Upper lobe of left lung (tissue), 4 donors: ENCODE data around the gene ARID3B.

Experiments used
- CTCF ChIP-seq, 6 experiments: fragments of 450-650 bp in 4 of 6; fragments of 200-600 bp in 2 of 6; sonication (generic) in 2 of 6; IDR thresholded peaks; one replicate each; pipeline ENCODE4 v1.5.1; 2016 to 2019; ENCODE audit warnings: antibody characterized with exemption in 6 of 6
- POLR2A ChIP-seq, 4 donors: fragments of 450-650 bp; IDR thresholded peaks; one replicate each; pipeline ENCODE4 v1.5.1; 2016 to 2017; ENCODE audit warnings: antibody characterized with exemption in 4 of 4, mild to moderate bottlenecking in 2 of 4

- no peak for TF ChIP-seq POLR2A (IDR thresholded peaks at IDR 0.05)
- TF ChIP-seq CTCF (IDR thresholded peaks at IDR 0.05) = no peak
Observed at GRCh38 chr15:74537736-74538135, 3.3 kb upstream of the ARID3B start.
